Fibroblast of pulmonary artery (primary cell): ENCODE measurements around the gene RBM47.
"Not testable (repeated sequence)": the region's sequence is repeated elsewhere in the genome, so short reads cannot be mapped to it uniquely, and the experiment has no call there.

Experiments
- DNase-seq: peaks from one replicate; pipeline ENCODE4 v3.0.0-alpha.2; 2010; ENCODE audit warnings: low read depth
- H3K4me3 ChIP-seq: replicated peaks from 2 replicates; pipeline ENCODE4 v1.5.1; 2011; ENCODE audit warnings: low read depth, mild to moderate bottlenecking, control low read depth, low read length, moderate library complexity
- TF ChIP-seq, protein P1 (sequence below): IDR thresholded peaks from 2 replicates; pipeline ENCODE4 v1.5.1; 2011; ENCODE audit warnings: mild to moderate bottlenecking, control low read depth, low read length, inconsistent platforms; ENCODE audit errors: missing control alignments

Gene RBM47

DNA sequence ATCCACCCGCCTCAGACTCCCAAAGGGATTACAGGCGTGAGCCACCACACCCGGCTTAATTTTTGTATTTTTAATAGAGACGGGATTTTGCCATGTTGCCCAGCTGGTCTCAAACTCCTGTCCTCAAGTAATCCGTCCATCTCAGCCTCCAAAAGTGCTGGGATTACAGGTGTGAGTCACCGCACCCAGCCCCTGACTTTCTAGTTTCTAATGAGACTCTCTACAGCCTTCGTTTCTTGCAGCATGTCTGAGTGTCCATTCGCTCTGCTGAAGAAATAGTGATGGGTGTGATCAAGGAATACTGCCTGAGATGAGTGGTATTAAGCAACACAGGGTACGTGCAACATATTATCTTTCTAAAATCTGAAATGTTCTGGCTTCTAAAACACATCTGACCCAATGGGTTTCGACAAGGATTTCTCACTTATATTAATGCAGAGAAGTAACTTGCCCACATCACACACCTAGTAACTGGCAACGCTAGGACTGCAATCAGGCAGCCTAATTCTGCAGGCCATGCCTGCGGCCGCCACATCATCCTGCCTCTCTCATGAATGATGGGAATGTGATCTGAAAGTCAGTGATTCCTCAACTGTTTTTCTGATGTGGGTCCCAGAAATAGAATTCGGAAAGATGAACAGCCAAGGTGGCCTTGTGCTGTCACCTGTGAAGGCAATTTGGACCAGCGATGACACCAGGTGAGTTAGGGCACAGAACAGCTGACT is 74.3 kb downstream of the RBM47 start:
- DNase-seq, result no peak
- no peak overlapping the region for H3K4me3 ChIP-seq
- TF ChIP-seq, protein P1, sequence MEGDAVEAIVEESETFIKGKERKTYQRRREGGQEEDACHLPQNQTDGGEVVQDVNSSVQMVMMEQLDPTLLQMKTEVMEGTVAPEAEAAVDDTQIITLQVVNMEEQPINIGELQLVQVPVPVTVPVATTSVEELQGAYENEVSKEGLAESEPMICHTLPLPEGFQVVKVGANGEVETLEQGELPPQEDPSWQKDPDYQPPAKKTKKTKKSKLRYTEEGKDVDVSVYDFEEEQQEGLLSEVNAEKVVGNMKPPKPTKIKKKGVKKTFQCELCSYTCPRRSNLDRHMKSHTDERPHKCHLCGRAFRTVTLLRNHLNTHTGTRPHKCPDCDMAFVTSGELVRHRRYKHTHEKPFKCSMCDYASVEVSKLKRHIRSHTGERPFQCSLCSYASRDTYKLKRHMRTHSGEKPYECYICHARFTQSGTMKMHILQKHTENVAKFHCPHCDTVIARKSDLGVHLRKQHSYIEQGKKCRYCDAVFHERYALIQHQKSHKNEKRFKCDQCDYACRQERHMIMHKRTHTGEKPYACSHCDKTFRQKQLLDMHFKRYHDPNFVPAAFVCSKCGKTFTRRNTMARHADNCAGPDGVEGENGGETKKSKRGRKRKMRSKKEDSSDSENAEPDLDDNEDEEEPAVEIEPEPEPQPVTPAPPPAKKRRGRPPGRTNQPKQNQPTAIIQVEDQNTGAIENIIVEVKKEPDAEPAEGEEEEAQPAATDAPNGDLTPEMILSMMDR, result no peak

DNA sequence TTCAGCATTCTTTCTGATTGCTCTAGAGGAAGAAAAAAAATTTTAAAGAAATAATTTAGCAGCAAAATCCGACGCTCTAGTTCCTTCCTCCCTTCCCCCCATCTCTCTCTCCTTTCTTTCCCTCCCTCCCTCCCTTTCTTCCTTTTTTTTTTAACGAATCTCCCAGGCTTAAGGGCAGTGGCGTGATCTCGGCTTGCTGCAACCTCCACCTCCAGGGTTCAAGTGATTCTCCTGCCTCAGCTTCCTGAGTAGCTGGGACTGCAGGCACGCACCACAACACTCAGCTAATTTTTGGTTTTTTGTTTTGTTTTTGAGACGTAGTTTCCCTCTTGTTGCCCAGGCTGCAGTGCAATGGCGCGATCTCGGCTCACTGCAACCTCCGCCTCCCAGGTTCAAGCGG is 75.0 kb downstream of the RBM47 start:
- not testable (repeated sequence) for DNase-seq, H3K4me3 ChIP-seq

DNA sequence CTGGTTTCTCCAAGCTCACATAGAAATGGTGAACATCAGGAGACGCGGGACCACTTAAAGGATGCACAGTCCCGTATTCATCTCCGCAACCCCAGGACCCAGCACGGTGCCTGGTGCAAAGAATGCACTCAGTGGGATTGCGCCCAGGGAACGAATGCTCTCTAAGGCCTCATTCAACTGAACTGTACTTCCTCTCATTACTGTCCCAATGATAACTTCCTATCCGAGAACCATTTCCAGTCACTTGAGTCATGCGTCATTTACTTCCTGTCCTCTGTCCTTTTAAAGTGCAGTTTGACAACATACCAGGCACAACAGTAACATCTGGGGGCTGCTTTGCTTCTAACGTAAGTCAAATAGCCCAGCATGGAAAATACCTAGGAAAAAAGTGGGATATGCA is 75.7 kb downstream of the RBM47 start:
- no peak for DNase-seq
- no peak overlapping the region for H3K4me3 ChIP-seq
- TF ChIP-seq, protein P1, result no peak

DNA sequence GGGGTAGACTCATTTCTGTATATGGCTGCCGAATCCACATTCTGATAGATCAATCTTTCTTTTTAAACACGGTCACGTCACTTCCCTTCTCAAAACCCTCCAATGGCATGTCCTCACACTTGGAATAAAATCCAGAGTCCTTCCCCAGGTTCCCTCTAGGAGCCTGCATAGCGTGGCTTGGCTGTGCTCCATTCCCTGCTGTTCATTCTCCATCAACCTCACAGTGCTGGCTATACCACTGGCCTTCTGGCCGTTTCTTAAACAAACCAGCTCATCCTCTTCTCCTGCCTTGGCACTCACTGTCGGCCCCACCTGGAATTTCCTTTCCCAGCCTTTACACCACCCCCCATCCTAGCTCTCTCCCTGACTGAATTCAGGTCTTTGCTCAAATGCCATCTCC is 77.1 kb downstream of the RBM47 start:
- DNase-seq, result no peak

DNA sequence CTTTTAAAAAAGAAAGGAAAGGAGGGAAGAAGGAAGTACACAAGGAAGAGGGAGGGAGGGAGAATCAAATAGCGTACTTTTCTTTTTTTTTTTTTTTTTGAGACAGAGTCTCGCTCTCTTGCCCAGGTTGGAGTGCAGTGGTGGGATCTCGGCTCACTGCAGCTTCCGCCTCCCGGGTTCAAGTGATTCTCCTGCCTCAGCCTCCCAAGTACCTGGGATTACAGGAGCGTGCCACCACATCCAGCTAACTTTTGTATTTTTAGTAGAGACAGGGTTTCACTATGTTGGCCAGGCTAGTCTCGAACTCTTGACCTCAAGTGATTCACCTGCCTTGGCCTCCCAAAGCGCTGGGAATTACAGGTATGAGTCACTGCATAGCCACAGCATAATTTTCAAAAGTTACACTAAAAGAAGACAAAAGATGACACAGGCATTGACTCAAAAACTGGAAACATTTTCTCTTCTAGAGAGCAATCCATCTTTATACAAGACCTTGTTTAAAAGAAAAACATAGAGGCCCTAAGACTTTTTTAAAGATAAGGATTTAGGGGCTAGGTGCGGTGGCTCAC is 78.0 kb downstream of the RBM47 start:
- DNase-seq, result not testable (repeated sequence)
- H3K4me3 ChIP-seq, result peak overlapping the region; percentile 4

More for the DNA sequence above, 77.1 kb downstream of the RBM47 start:
- TF ChIP-seq, protein P1, result no peak
- H3K4me3 ChIP-seq, result no peak overlapping the region

DNA sequence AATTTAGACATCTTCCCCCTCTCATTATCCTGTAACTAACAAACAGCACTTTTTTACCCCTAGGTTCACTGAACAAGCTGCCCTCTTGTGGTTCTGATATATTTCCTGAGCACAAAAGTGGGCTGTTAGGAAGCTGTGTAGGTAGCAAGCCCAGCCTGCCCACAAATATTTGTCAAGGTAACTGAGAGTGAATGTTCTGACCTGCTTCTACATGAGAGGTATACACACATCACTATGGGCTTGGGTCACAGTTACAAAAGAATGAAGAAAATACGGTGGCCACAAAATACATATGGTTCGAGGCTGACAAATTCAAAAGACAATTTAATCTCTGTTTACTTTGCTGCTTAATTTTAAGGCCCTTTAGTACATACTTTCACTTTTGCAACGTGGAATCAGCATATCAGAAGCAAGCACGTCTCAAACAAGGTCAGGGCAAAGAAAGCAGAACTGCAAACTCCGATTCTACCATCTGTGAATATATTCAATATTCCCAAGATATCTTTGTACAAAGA is 78.7 kb downstream of the RBM47 start:
- peak overlapping the region; percentile 4 for H3K4me3 ChIP-seq
- peak; percentile 62 for DNase-seq
- TF ChIP-seq, protein P1, result peak; percentile 56

DNA sequence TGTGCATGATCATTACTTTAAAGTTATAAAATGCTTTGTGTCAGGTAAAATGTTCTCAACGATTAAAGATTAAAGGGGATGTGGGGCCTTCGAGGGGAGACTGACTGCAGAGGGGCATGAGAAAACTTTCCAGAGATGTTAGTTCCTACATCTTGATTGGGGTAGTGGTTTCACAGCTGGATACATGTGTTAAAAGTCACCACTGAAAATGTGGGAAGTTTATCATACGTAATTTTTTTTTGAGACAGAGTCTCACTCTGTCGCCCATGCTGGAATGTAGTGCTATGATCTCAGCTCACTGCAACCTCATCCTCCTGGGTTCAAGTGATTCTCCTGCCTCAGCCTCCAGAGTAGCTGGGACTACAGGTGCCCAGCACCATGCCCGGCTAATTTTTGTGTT is 79.5 kb downstream of the RBM47 start:
- H3K4me3 ChIP-seq, result no peak overlapping the region
- DNase-seq, result no peak
- TF ChIP-seq, protein P1, result no peak

DNA sequence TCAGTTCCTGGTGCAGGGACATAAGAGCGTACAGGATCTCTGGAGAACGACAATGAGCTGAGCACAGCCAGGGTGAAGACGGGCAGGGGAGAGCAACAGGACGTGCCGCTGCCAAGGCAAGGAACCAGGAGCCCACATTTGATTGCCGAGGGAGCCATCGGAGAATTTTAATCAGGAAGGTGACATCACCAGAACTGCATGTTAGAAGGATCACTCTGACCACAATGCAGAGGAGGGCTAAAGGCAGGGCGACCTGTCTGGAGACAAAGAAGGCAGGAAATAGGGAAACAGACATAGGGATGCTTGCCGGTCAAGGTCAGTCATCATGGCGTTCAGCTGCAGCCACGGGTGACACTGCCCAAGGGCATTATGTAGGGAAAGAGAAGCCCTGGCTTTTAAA is 81.4 kb downstream of the RBM47 start:
- DNase-seq, result peak; percentile 35
- no peak overlapping the region for H3K4me3 ChIP-seq
- TF ChIP-seq, protein P1, result no peak
